Activated naive CD4-positive, alpha-beta T cell treated with anti-CD3 and anti-CD28 coated beads, Interleukin-2, amount 50 U/mL, for 72 hours (primary cell): ENCODE results near the gene CCND1. TPM values are rescaled to one million over a fixed set of nuclear protein-coding genes. Genes with fewer than 3 reads are reported as not detected.

Source experiments
- ATAC-seq, 2 donors: fragments of 150-1000 bp; cut with Tn5 transposase; 2 replicates each; pipeline ENCODE4 v1.10.0; 2021; ENCODE audit warnings: mild to moderate bottlenecking in 2 of 2, moderate library complexity in 2 of 2
- DNase-seq, 2 donors: peaks; one replicate each; pipeline ENCODE4 v3.0.0; 2021 to 2022; ENCODE audit warnings: low spot score in 2 of 2
- H3K27ac Mint-ChIP-seq, 2 donors: one replicate each; pipeline ENCODE4 v1.8.0; 2022; ENCODE audit warnings: mild to moderate bottlenecking in 2 of 2, mixed read lengths in 2 of 2
- H3K36me3 Mint-ChIP-seq, 2 donors: one replicate each; pipeline ENCODE4 v1.8.0; 2022; ENCODE audit warnings: mixed read lengths in 2 of 2
- H3K9me3 Mint-ChIP-seq, 2 donors: one replicate each; pipeline ENCODE4 v1.8.0; 2022; ENCODE audit warnings: mixed read lengths in 2 of 2
- total RNA-seq, 2 donors: library from RNA; stranded (reverse); gene quantifications; one replicate each; pipeline ENCODE4 v1.2.3, GENCODE V29; 2022

The CCND1 gene
- total RNA-seq: under 1 TPM; 0.16 to 0.39 TPM

- H3K36me3 Mint-ChIP-seq: no peaks in the 10 kb centered on the region
- peak within 1 kb of the TSS in 1 of 2 donors; percentile 4 for H3K27ac Mint-ChIP-seq
- ATAC-seq (peak in 1 of 2 donors; percentile 40), DNase-seq (peak in 1 of 2 donors; percentile 23)
- H3K9me3 Mint-ChIP-seq: no peaks in the 10 kb centered on the region
Observed at GRCh38 chr11:69640995-69641581, at the start of gene CCND1. Gene CCND1 (plus strand): TSS chr11:69641156. CDS start chr11:69641314, 158 bp downstream.

GRCh38 chr11:69592986-69593650 is 47.8 kb upstream of the CCND1 start:
- ATAC-seq (no peak), DNase-seq (no peak)
- H3K36me3 Mint-ChIP-seq: no peaks in the 10 kb centered on the region
- H3K27ac Mint-ChIP-seq: no peak overlapping the region
- no peaks in the 10 kb centered on the region for H3K9me3 Mint-ChIP-seq

GRCh38 chr11:69593851-69594250 is 47.1 kb upstream of the CCND1 start:
- ATAC-seq (no peak), DNase-seq (no peak)
- Mint-ChIP-seq H3K9me3 (no peaks in the 10 kb centered on the region), H3K36me3 (no peaks in the 10 kb centered on the region), H3K27ac (no peak overlapping the region)

- H3K36me3 Mint-ChIP-seq: no peaks in the 10 kb centered on the region
Observed at GRCh38 chr11:69594481-69594880, 46.5 kb upstream of the CCND1 start.

GRCh38 chr11:69595805-69596665 is 44.9 kb upstream of the CCND1 start:
- no peak for DNase-seq
- no peak overlapping the region for H3K27ac Mint-ChIP-seq
- H3K9me3 Mint-ChIP-seq: no peaks in the 10 kb centered on the region
- no peaks in the 10 kb centered on the region for H3K36me3 Mint-ChIP-seq
- no peak for ATAC-seq

More at GRCh38 chr11:69594481-69594880, 46.5 kb upstream of the CCND1 start:
- ATAC-seq (no peak), DNase-seq (no peak)
- no peak overlapping the region for H3K27ac Mint-ChIP-seq
- H3K9me3 Mint-ChIP-seq: no peaks in the 10 kb centered on the region

- no peak overlapping the region for H3K27ac Mint-ChIP-seq
- H3K9me3 Mint-ChIP-seq: no peaks in the 10 kb centered on the region
- H3K36me3 Mint-ChIP-seq: no peaks in the 10 kb centered on the region
- ATAC-seq (no peak), DNase-seq (no peak)
Observed at GRCh38 chr11:69598147-69598546, 42.8 kb upstream of the CCND1 start.

- ATAC-seq (no peak), DNase-seq (no peak)
- no peaks in the 10 kb centered on the region for H3K36me3 Mint-ChIP-seq
- H3K27ac Mint-ChIP-seq: no peak overlapping the region
- no peaks in the 10 kb centered on the region for H3K9me3 Mint-ChIP-seq
Observed at GRCh38 chr11:69599502-69599901, 41.5 kb upstream of the CCND1 start.

GRCh38 chr11:69600001-69600400 is 41.0 kb upstream of the CCND1 start:
- H3K9me3 Mint-ChIP-seq: no peaks in the 10 kb centered on the region
- H3K36me3 Mint-ChIP-seq: no peaks in the 10 kb centered on the region
- DNase-seq (no peak), ATAC-seq (no peak)
- peak overlapping the region in 1 of 2 donors; percentile 61 for H3K27ac Mint-ChIP-seq

- DNase-seq: no peak
- Mint-ChIP-seq H3K36me3 (no peaks in the 10 kb centered on the region), H3K9me3 (no peaks in the 10 kb centered on the region), H3K27ac (no peak overlapping the region)
- ATAC-seq: no peak
Observed at GRCh38 chr11:69601011-69601975, 39.7 kb upstream of the CCND1 start.

GRCh38 chr11:69603111-69603836 is 37.7 kb upstream of the CCND1 start:
- ATAC-seq: no peak
- H3K36me3 Mint-ChIP-seq: peaks cover 0 to under 1% of the 10 kb centered on the region in 2 donors
- DNase-seq: no peak
- H3K27ac Mint-ChIP-seq: no peak overlapping the region
- H3K9me3 Mint-ChIP-seq: peaks cover 5 to 6% of the 10 kb centered on the region in 2 donors

GRCh38 chr11:69604055-69604454 is 36.9 kb upstream of the CCND1 start:
- no peak overlapping the region for H3K27ac Mint-ChIP-seq
- H3K36me3 Mint-ChIP-seq: peaks cover 0 to 4% of the 10 kb centered on the region in 2 donors
- ATAC-seq (no peak), DNase-seq (no peak)
- peaks cover 5 to 10% of the 10 kb centered on the region in 2 donors for H3K9me3 Mint-ChIP-seq

GRCh38 chr11:69605737-69606526 is 35.0 kb upstream of the CCND1 start:
- peaks cover 5 to 10% of the 10 kb centered on the region in 2 donors for H3K9me3 Mint-ChIP-seq
- ATAC-seq (no peak), DNase-seq (no peak)
- H3K27ac Mint-ChIP-seq: no peak overlapping the region
- peaks cover 0 to 4% of the 10 kb centered on the region in 2 donors for H3K36me3 Mint-ChIP-seq

- no peak for DNase-seq
- H3K27ac Mint-ChIP-seq: no peak overlapping the region
- H3K9me3 Mint-ChIP-seq: peaks cover 5 to 10% of the 10 kb centered on the region in 2 donors
- H3K36me3 Mint-ChIP-seq: peaks cover 0 to 4% of the 10 kb centered on the region in 2 donors
- ATAC-seq: no peak
Observed at GRCh38 chr11:69609351-69609750, 31.6 kb upstream of the CCND1 start.

GRCh38 chr11:69611548-69612526 is 29.1 kb upstream of the CCND1 start:
- no peak for ATAC-seq
- H3K27ac Mint-ChIP-seq: no peak overlapping the region
- H3K9me3 Mint-ChIP-seq: peaks cover 5 to 10% of the 10 kb centered on the region in 2 donors
- no peak for DNase-seq
- H3K36me3 Mint-ChIP-seq: peaks cover 0 to 4% of the 10 kb centered on the region in 2 donors
